ENCODE data around the gene SLC26A11. TPM values are rescaled to one million over a fixed set of nuclear protein-coding genes. Genes with fewer than 3 reads are reported as not detected.

The SLC26A11 gene
- total RNA-seq, 1 experiment from 2014 or later = 26.5 TPM

- H3K9me3 ChIP-seq (ENCODE audit: control insufficient read depth, low read depth, low read length) = no peaks in the 10 kb centered on the region
- H2BK5ac ChIP-seq (ENCODE audit: insufficient read length, low read length) = no peak overlapping the region
- no peaks in the 10 kb centered on the region for H3K9me3 Mint-ChIP-seq
- H3K27ac ChIP-seq (ENCODE audit: insufficient read length, low read depth, low read length) = no peak overlapping the region
- H3K27me3 ChIP-seq (ENCODE audit: insufficient read depth, low read length) = no peaks in the 10 kb centered on the region
- no peak overlapping the region for H3K56ac ChIP-seq (ENCODE audit: insufficient read length, low read depth, low read length)
- no peak overlapping the region; a peak in 1 of 7 replicates for H3K27ac Mint-ChIP-seq
- H2AK5ac ChIP-seq (ENCODE audit: insufficient read length, low read length) = no peak overlapping the region
- DNase-seq = no peak
- no peak overlapping the region for H3K18ac ChIP-seq (ENCODE audit: insufficient read length, low read depth, low read length)
- H2BK12ac ChIP-seq (ENCODE audit: insufficient read length, low read depth, low read length) = no peak overlapping the region
- no peak overlapping the region for H3K4ac ChIP-seq (ENCODE audit: low read depth, low read length)
- no CpG with 5 or more reads among the region's 41 CpGs for WGBS (ENCODE audit: extremely low coverage, insufficient read length, low lambda C conversion rate)
- no peak overlapping the region for H2BK20ac ChIP-seq (ENCODE audit: low read depth, low read length, poor library complexity, severe bottlenecking)
- no peaks in the 10 kb centered on the region for H3K79me1 ChIP-seq (ENCODE audit: insufficient read depth, low read depth, low read length, poor library complexity, severe bottlenecking)
- peak overlapping the region; percentile 85 to 91 for H3K4me3 Mint-ChIP-seq
- H4K20me1 ChIP-seq (ENCODE audit: control insufficient read depth, insufficient read depth, insufficient read length) = no peaks in the 10 kb centered on the region
- H3K4me1 Mint-ChIP-seq = peaks cover 23 to 29% of the 10 kb centered on the region in 2 experiments
- no peak overlapping the region for H4K91ac ChIP-seq (ENCODE audit: insufficient read length, low read depth, low read length)
- no peak overlapping the region for H2BK120ac ChIP-seq (ENCODE audit: low read depth, low read length, poor library complexity, severe bottlenecking)
- no peak overlapping the region for H2AFZ ChIP-seq (ENCODE audit: low read length)
- no peak overlapping the region for H2BK15ac ChIP-seq (ENCODE audit: low read depth, low read length)
- H4K5ac ChIP-seq (ENCODE audit: insufficient read length, low read depth, low read length) = no peak overlapping the region
- H3K27me3 Mint-ChIP-seq (ENCODE audit: low read depth) = no peaks in the 10 kb centered on the region; the same call in 1 of the 2 replicates
- H3T11ph ChIP-seq (ENCODE audit: low read length) = no peak overlapping the region
- H3K23ac ChIP-seq (ENCODE audit: insufficient read length, low read depth, low read length) = no peak overlapping the region
- H3K79me2 ChIP-seq (ENCODE audit: insufficient read depth, low read length) = no peaks in the 10 kb centered on the region
- no peak overlapping the region for H4K8ac ChIP-seq (replicated peaks; ENCODE audit: insufficient read length, low read depth, low read length)
- no peak for TF ChIP-seq CTCF (conservative IDR thresholded peaks at IDR 0.05)
- peaks cover 10 to 26% (median 26%) of the 10 kb centered on the region in 3 experiments; a peak in 5 of 7 replicates for H3K36me3 Mint-ChIP-seq (ENCODE audit: insufficient read depth in 1 of 3, low read depth in 3 of 3)
- H3K9ac ChIP-seq (ENCODE audit: extremely low read depth, insufficient read length, low read length) = no peak overlapping the region
- no peak overlapping the region for H3K14ac ChIP-seq (ENCODE audit: insufficient read depth, low read length)
- peak overlapping the region; percentile 50 for H3K4me2 ChIP-seq (ENCODE audit: insufficient read depth, insufficient read length, low read length)
- peaks cover 5% of the 10 kb centered on the region for H3K23me2 ChIP-seq (ENCODE audit: insufficient read length, low read depth, low read length, poor library complexity, severe bottlenecking)
- no peaks in the 10 kb centered on the region for H3K4me1 ChIP-seq (ENCODE audit: insufficient read depth, low read length)
These were observed 549 bp downstream of the SLC26A11 start for GRCh38 chr17:80220736-80221215.
